ENCODE data around the gene EIF2S3B.
"Not testable (repeated sequence)": the region's sequence is repeated elsewhere in the genome, so short reads cannot be mapped to it uniquely, and the experiment has no call there.

Gene EIF2S3B

GRCh38 chr12:10505620-10506019 lies at the start of gene EIF2S3B:
EIF2S3B (plus strand) TSS chr12:10505890; CDS start chr12:10505903, 13 bp downstream.
- DNase-seq, result no peak

- no peak for DNase-seq
Measured at GRCh38 chr12:10456856-10457255, 48.8 kb upstream of the EIF2S3B start.

- DNase-seq, result no peak
Measured at GRCh38 chr12:10457760-10458159, 47.9 kb upstream of the EIF2S3B start.

GRCh38 chr12:10466311-10466710 lies 39.4 kb upstream of the EIF2S3B start:
- no peak for DNase-seq

GRCh38 chr12:10469701-10470100 lies 36.0 kb upstream of the EIF2S3B start:
- DNase-seq, result no peak

DNA sequence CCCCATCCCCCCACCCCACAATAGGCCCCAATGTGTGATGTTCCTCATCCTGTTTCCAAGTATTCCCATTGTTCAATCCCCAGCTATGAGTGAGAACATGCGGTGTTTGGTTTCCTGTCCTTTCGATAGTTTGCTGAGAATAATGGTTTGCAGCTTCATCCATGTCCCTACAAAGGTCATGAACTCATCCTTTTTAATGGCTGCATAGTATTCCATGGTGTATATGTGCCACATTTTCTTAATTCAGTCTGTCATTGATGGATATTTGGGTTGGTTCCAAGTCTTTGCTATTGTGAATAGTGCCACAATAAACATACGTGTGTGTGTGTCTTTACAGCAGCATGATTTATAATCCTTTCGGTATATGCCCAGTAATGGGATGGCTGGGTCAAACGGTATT lies 32.9 kb upstream of the EIF2S3B start:
- DNase-seq, result not testable (repeated sequence)

- not testable (repeated sequence) for DNase-seq
Measured at GRCh38 chr12:10481901-10482300, 23.8 kb upstream of the EIF2S3B start.

DNA sequence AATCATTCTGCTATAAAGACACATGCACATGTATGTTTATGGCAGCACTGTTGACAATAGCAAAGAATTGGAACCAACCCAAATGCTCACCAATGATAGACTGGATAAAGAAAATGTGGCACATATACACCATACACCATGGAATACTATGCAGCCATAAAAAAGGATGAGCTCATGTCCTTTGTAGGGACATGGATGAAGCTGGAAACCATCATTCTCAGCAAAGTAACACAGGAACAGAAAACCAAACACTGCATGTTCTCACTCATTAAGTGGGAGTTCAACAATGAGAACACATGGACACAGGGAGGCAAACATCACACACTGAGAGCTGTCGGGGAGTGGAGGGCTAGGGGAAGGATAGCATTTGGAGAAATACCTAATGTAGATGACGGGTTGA lies 18.4 kb upstream of the EIF2S3B start:
- not testable (repeated sequence) for DNase-seq

GRCh38 chr12:10491766-10492165 lies 13.9 kb upstream of the EIF2S3B start:
- DNase-seq, result no peak

DNA sequence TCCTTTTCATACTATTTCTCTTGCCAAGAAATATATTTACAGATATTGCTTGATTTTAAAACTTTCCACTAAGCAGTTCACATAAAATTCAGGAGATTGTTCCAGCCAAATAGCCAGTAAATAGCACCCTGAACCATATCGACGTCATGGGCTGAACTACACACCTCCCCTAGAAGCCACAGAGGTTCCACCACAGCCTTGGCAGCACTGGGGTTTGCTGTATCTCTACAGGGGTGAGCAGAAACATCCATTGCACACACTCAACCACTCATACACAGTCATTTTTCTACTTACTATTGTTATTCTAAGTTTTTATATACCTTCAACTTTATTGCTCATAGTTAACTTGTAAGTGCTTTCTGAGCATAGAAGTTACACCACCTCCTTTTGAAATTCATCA lies 8.1 kb upstream of the EIF2S3B start:
- peak; percentile 75 for DNase-seq

GRCh38 chr12:10498042-10498441 lies 7.6 kb upstream of the EIF2S3B start:
- DNase-seq, result no peak

DNA sequence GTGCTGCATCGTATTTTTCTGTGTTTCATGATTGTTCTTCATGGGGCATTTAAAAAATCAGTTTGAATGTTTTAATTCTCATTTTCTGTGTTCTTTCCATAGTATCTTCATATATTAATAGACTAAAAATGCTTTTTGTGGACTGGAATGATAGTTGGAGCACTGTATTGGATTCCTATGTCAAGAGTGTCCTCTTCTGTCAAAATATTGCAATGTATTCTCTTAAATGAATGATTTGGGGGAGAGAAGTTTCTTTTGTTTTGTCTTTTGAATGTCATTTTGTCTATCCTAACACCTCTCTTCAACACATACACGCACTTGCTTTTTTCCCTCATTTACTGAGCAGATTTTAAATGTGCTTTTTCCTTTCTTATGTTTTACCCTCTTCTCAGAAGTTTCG lies 4.7 kb upstream of the EIF2S3B start:
- DNase-seq, result no peak

DNA sequence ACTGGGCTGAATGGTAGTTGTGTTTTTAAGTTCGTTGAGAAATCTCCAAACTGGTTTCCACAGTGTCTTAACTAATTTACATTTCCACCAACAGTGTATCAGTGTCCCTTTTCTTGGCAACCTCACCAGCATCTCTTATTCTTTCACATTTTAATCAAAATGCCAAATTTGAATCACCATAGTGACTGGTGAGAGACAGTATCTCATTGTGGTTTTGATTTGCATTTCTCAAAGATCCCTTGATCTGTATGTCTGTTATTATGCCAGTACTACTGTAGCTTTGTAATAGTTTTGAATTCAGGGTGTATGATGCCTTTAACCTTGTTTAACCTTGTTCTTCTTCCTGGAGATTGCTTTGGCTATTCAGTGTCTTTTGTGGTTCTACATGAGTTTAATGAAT lies 2.2 kb upstream of the EIF2S3B start:
- no peak for DNase-seq

GRCh38 chr12:10511756-10512355 lies 6.2 kb downstream of the EIF2S3B start:
- DNase-seq, result no peak

GRCh38 chr12:10512798-10513197 lies 7.1 kb downstream of the EIF2S3B start:
- no peak for DNase-seq

- no peak for DNase-seq
Measured at GRCh38 chr12:10521555-10521954, 15.9 kb downstream of the EIF2S3B start.

- no peak for DNase-seq
Measured at GRCh38 chr12:10528174-10528953, 22.7 kb downstream of the EIF2S3B start.

GRCh38 chr12:10529603-10530002 lies 23.9 kb downstream of the EIF2S3B start:
- no peak for DNase-seq

DNA sequence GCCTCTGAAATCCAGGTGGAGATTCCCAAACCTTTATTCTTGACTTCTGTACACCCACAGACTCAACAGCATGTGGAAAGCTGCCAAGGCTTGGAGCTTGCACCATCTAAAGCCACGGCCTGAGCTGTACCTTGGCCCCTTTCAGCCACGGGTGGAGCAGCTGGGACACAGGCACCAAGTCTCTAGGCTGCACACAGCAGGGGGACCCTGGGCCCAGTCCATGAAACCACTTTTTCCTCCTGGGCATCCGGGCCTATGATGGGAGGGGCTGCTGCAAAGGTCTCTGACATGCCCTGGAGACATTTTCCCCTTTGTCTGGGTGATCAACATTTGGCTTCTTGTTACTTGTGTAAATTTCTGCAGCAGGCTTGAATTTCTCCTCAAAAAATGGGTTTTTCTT lies 32.0 kb downstream of the EIF2S3B start:
- DNase-seq, result no peak

DNA sequence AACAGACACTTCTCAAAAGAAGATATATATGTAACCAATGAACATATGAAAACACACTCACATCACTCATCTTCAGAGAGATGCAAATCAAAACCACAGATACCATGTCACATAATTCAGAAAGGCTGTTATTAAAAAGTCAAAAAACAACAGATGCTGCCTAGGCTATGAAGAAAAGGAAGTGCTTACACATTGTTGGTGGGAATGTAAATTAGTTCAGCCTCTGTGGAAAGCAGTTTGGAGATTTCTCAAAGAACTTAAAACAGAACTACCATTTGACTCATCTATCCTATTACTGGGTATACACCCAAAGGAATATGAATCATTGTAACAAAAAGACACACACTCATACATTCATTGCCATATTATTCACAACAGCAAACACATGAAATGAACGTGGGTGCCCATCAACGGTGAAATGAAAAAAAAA lies 35.1 kb downstream of the EIF2S3B start:
- DNase-seq, result no peak

GRCh38 chr12:10543499-10543898 lies 37.8 kb downstream of the EIF2S3B start:
- DNase-seq, result no peak

GRCh38 chr12:10551375-10551774 lies 45.7 kb downstream of the EIF2S3B start:
- no peak for DNase-seq

- DNase-seq, result no peak
Measured at GRCh38 chr12:10553148-10553547, 47.5 kb downstream of the EIF2S3B start.

DNA sequence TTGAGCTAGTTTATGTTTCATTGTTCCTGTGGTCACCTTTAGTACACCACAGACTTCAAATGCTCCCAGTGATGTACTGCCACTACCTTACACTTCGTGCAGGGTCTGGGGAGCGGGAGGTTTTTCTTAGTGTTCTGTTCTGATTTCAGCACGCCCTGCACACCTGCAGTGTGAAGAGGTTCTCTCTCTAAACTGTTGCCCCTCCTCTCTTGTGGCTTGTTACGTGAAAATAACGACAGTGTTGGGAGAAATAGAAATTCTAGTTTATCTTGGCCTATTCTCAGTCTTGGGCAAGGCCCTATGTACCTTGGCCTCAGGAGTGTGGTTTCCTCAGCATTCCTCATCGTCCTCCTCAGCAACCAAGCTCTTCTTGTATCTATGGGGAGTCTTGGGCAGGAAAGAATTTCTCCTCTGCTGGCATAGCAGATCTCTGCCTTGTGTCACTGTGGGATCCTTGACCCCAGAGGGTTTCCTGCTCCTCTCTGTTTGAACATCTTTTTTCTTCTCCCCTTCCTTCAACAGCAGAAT lies 48.6 kb downstream of the EIF2S3B start:
- DNase-seq, result peak; percentile 70

All from activated CD8-positive, alpha-beta memory T cell treated with anti-CD3 and anti-CD28 coated beads for 24 hours (primary cell).